Keratinocyte (primary cell): Measurements from ENCODE around the gene DBX2.

Experiments
- CTCF ChIP-seq, 3 experiments: IDR thresholded peaks in 1 of 3; conservative IDR thresholded peaks in 1 of 3; optimal IDR thresholded peaks in 1 of 3; 2 replicates in 2 of 3; 3 replicates in 1 of 3; pipeline versions ENCODE3 to v1.5.1; 2011; ENCODE audit warnings: low read length in 3 of 3, mild to moderate bottlenecking in 3 of 3, moderate library complexity in 2 of 3, control low read depth in 1 of 3, inconsistent platforms in 1 of 3; ENCODE audit not compliant: insufficient read depth in 2 of 3; ENCODE audit errors: extremely low read depth in 1 of 3
- EZH2 ChIP-seq: IDR thresholded peaks from one replicate; pipeline ENCODE4 v1.6.1; 2012; ENCODE audit warnings: inconsistent platforms, mild to moderate bottlenecking, low read length, moderate library complexity

GRCh38 chr12:44979918-44980317, 71.0 kb downstream of the DBX2 start:
- TF ChIP-seq CTCF (optimal IDR thresholded peaks at IDR 0.05 in 1 of 3, IDR thresholded peaks at IDR 0.05 in 1 of 3, conservative IDR thresholded peaks at IDR 0.05 in 1 of 3; ENCODE audit: extremely low read depth in 1 of 3, insufficient read depth in 2 of 3, low read length in 3 of 3) (no peak), EZH2 (no peak)
